HG02759 (cell line): ENCODE data around the gene RILPL1.
"Not testable (repeated sequence)": the region's sequence is repeated elsewhere in the genome, so short reads cannot be mapped to it uniquely, and the experiment has no call there.

ENCODE experiments used
- ATAC-seq: cut with Tn5 transposase; IDR thresholded peaks from one replicate; pipeline ENCODE4 v1.9.1; 2021; ENCODE audit warnings: mild to moderate bottlenecking, moderate library complexity; ENCODE audit not compliant: unreplicated experiment

Gene RILPL1

GRCh38 chr12:123472438-123472849 is 61.1 kb downstream of the RILPL1 start:
- ATAC-seq, result no peak

DNA sequence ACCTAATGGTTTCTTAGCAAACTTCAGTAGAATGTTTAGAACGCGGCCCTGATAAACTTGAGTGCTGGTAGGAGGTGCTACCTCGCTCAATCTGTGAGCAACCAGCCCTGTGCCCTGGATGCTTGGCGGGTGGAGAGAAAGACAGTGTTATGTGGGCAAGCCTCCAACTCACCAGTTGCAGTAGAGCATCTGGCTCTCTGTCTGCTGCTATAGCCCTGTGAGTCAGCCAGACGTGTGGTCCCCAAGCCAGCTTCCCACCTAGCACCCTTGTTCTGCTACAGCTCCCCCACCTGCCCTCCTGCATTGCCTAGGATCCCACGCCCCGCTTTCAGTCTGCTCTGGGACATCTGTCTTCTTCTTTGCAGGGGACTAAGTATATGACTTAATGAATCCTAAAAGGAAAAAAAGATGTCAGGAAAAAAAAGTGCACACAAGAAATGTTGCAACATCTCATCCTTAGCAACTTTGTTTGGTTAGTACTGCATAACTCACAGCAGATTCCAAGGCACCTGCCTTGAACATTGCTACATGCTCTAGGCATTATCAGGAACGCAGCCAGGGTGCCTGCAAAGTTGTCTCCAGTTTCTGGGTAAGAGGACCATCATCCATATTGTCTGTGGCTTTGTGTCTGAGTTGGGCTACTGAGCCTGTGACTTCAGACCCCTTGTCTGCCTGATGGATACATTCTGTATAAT is 62.0 kb downstream of the RILPL1 start:
- no peak for ATAC-seq

- ATAC-seq, result no peak
These were observed 63.5 kb downstream of the RILPL1 start for GRCh38 chr12:123469978-123470377.

DNA sequence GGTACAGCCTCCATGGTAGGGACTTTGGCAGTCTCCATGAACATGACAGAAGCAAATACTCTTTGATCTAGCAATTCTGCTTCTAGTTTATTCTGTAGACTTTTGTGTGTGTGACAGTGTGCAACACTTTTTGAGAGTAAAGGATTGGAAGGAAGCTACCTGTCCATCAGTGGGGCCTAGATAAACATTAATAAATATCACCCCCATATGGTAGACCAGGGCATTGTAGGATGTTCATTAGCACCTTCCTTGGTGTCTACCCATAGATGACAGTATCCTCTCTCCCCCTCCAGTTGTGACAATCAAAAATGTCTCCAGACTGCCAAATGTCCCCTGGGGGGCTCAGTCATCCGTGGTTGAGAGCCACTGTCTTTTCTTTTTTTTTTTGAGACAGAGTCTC is 64.7 kb downstream of the RILPL1 start:
- peak; percentile 63 for ATAC-seq

- ATAC-seq, result no peak
These were observed 68.4 kb downstream of the RILPL1 start for GRCh38 chr12:123465084-123465483.

DNA sequence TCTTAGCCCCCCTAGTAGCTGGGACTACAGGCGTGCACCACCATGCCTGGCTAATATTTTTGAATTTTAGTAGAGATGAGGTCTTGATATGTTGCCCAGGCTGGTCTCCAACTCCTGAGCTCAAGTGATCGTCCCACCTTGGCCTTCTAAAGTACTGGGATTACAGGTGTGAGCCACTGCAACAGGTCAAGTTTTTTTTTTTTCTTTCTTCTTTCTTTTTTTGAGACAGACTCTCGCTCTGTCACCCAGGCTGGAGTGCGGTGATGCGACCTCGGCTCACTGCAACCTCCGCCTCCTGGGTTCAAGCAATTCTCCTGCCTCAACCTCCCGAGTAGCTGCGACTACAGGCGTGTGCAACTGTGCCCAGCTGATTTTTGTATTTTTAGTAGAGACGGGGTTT is 70.3 kb downstream of the RILPL1 start:
- ATAC-seq, result not testable (repeated sequence)

GRCh38 chr12:123457980-123458779 is 75.3 kb downstream of the RILPL1 start, which contains the start of gene SNRNP35:
SNRNP35 (plus strand) TSS chr12:123458139; CDS start chr12:123465541, 7,402 bp downstream.
- ATAC-seq, result peak; percentile 74

DNA sequence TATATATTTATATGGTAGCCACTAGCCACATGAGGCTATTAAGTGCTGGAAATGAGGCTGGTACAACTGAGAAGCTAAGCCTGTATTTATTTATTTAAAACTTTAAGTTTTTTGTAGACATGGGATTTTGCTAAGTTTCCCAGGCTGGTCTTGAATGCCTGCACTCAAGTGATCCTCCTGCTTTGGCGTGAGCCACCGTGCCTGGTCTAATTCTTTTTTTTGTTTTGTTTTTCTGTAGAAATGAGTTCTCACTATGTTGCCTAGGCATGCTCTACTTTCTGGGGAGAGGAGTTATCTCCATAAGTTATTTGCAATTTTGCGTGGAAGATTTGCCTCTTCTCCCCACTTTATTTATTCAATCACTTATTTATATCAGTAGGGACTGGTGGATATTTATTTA is 80.4 kb downstream of the RILPL1 start:
- no peak for ATAC-seq

DNA sequence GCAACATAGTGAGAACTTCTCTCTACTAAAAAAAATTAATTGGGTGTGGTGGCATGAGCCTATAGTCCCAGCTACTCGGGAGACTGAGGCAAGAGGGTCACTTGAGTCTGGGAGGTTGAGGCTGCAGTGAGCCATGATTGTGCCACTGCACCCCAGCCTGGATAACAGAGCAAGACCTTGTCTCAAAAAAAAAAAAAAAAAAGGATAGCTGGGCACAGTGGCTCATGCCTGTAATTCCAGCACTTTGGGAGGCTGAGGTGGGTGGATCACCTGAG is 81.3 kb downstream of the RILPL1 start:
- not testable (repeated sequence) for ATAC-seq

DNA sequence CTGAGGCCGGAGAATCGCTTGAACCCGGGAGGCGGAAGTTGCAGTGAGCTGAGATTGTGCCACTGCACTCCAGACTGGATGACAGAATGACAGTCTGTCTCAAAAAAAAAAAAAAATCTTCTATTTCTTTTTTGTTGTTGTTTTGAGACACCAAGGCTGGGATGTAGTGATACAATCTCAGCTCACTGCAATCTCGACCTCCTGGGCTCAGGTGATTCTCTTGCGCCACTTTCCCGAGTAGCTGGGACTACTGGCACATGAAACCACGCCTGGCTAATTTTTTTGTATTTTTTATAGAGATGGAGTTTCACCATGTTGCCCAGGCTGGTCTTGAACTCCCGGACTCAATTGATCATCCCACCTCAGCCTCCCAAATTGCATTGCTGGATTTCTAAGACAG is 82.9 kb downstream of the RILPL1 start:
- no peak for ATAC-seq

GRCh38 chr12:123449856-123450255 is 83.7 kb downstream of the RILPL1 start:
- no peak for ATAC-seq

- no peak for ATAC-seq
These were observed 84.2 kb downstream of the RILPL1 start for GRCh38 chr12:123449249-123449733.

DNA sequence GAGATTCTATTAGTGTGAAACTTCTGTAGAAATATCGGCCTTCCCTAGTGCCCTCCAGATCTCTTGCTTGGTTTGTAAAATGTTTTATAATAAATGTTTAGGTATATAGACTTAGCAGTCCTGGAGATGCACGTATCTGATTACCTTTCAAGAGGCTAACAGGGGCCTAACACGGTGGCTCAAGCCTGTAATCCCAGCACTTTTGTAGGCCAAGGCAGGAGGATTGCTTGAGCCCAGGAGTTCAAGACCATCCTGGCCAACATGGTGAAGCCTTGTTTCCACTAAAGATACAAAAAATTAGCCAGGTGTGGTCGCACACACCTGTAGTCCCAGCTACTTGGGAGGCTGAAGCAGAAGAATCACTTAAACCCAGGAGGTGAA is 87.2 kb downstream of the RILPL1 start:
- no peak for ATAC-seq

- no peak for ATAC-seq
These were observed 87.9 kb downstream of the RILPL1 start for GRCh38 chr12:123445388-123446332.

DNA sequence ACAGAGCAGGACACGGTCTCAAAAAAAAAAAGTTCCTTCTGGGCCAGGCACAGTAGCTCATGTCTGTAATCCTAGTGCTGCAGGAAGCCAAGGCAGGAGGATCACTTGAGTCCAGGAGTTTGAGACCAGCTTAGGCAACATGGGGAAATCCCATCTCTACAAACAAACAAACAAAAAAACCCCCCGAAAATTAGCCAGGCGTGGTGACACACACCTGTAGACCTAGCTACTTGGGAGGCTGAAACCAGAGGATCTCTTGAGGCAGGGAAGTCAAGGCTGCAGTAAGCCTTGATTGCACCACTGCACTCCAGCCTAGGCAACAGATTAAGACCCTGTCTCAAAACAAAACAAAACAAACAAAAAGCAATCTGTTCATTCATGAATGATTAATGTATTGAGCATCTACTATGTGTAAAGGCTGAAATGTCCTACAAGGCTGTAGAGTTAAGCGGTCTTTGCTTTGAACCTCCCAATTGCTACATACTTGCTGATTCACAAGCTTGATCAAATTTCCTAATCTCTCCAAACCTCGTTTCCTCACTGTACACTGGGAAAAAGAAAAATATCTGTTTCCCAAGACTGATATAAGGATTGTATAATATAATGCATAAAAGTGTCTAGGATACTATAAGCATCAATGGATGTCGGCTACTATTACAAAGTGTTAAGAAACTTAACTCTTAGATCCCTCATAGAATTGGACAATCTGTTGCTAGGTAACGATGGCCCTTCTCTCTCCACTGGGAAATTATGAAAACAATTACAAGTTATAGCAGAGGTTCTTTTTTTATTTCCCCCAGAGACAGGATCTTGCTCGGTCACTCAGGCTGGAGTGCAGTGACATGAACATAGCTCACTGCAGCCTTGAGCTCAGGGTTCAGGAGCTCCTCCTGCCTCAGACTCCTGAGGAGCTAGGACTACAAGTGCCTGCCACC is 89.2 kb downstream of the RILPL1 start:
- no peak for ATAC-seq

GRCh38 chr12:123442774-123443173 is 90.7 kb downstream of the RILPL1 start:
- no peak for ATAC-seq

GRCh38 chr12:123441523-123442164 is 91.9 kb downstream of the RILPL1 start:
- peak; percentile 45 for ATAC-seq

GRCh38 chr12:123436017-123436964 is 97.2 kb downstream of the RILPL1 start, which contains the start of gene RILPL2:
RILPL2 (minus strand) TSS chr12:123436684; CDS start chr12:123436420, 264 bp downstream.
- peak; percentile 79 for ATAC-seq
